H1 (cell line): ENCODE data around the gene SLC5A2. TPM values are rescaled to one million over a fixed set of nuclear protein-coding genes. Genes with fewer than 3 reads are reported as not detected.

Source experiments
- CTCF ChIA-PET: fragments of 300-600 bp; sonication (Branson Sonifier 250); formaldehyde crosslinking; loops from one replicate; lab custom pipeline; 2021; ENCODE audit not compliant: partially characterized antibody; lab: Charles Lee
- POLR2A ChIA-PET: fragments of 300-600 bp; sonication (Branson Sonifier 250); formaldehyde crosslinking; loops from one replicate; lab custom pipeline; 2021; ENCODE audit warnings: inconsistent platforms; ENCODE audit not compliant: partially characterized antibody; lab: Charles Lee
- DNase-seq, 2 experiments: peaks; one replicate each; pipeline versions ENCODE4 v3.0.0 to v3.0.0-alpha.2; 2010 to 2022; ENCODE audit warnings: low spot score in 2 of 2, low read depth in 1 of 2, mixed read lengths in 1 of 2
- FAIRE-seq: peaks from 2 replicates; lab custom pipeline; 2011; peaks lifted over from hg19 to GRCh38; lab: Jason Lieb, UNC
- H2AFZ ChIP-seq: 2 replicates; pipeline ENCODE4 v1.8.1; 2012; ENCODE audit warnings: low read length, inconsistent platforms
- H2AK5ac ChIP-seq: 2 replicates; pipeline ENCODE4 v1.6.1; 2013; ENCODE audit warnings: low read depth, low read length
- H2BK120ac ChIP-seq: replicated peaks from 2 replicates; pipeline ENCODE3; 2013; ENCODE audit warnings: low read depth, low read length, inconsistent platforms
- H2BK12ac ChIP-seq: 2 replicates; pipeline ENCODE4 v1.6.1; 2013; ENCODE audit warnings: low read depth, low read length
- H2BK15ac ChIP-seq: 2 replicates; pipeline ENCODE4 v1.6.1; 2013; ENCODE audit warnings: low read length
- H2BK20ac ChIP-seq: 2 replicates; pipeline ENCODE4 v1.6.1; 2013; ENCODE audit warnings: low read length
- H2BK5ac ChIP-seq: 2 replicates; pipeline ENCODE4 v1.6.1; 2013; ENCODE audit warnings: low read depth, low read length
- H3K14ac ChIP-seq: 2 replicates; pipeline ENCODE4 v1.6.1; 2013; ENCODE audit warnings: inconsistent platforms; ENCODE audit not compliant: insufficient read length
- H3K18ac ChIP-seq: 2 replicates; pipeline ENCODE4 v1.6.1; 2013; ENCODE audit warnings: low read length; ENCODE audit errors: extremely low read depth
- H3K23ac ChIP-seq: 2 replicates; pipeline ENCODE4 v1.6.1; 2013; ENCODE audit warnings: inconsistent platforms; ENCODE audit not compliant: insufficient read length
- H3K23me2 ChIP-seq: 2 replicates; pipeline ENCODE4 v1.6.1; 2013; ENCODE audit warnings: low read depth, low read length
- H3K27ac ChIP-seq: 2 replicates; pipeline ENCODE4 v1.6.1; 2011; ENCODE audit warnings: low read depth, low read length, inconsistent platforms
- H3K27me3 ChIP-seq, 4 experiments: replicated peaks in 1 of 4; 1 replicate in 1 of 4; 2 replicates in 3 of 4; pipeline versions ENCODE4 v1.6.1 to v1.8.1; 2011 to 2013; ENCODE audit warnings: low read length in 3 of 4, mild to moderate bottlenecking in 3 of 4, inconsistent platforms in 2 of 4, mixed read lengths in 2 of 4, moderate library complexity in 1 of 4; ENCODE audit not compliant: control insufficient read depth in 3 of 4, insufficient read depth in 3 of 4; ENCODE audit errors: extremely low read depth in 1 of 4
- H3K36me3 ChIP-seq, 4 experiments: 2 replicates each; pipeline versions ENCODE4 v1.6.1 to v1.8.1; 2011 to 2013; ENCODE audit warnings: mild to moderate bottlenecking in 4 of 4, low read length in 3 of 4, moderate library complexity in 2 of 4, control low read depth in 1 of 4, inconsistent platforms in 1 of 4; ENCODE audit not compliant: insufficient read depth in 4 of 4, control insufficient read depth in 2 of 4
- H3K4ac ChIP-seq: replicated peaks from 2 replicates; pipeline ENCODE3; 2013; ENCODE audit warnings: low read length, low read depth, mixed read lengths, inconsistent platforms; ENCODE audit not compliant: insufficient read length
- H3K4me1 ChIP-seq, 4 experiments: replicated peaks in 1 of 4; 1 replicate in 1 of 4; 2 replicates in 3 of 4; pipeline versions ENCODE4 v1.6.1 to v1.8.1; 2011 to 2013; ENCODE audit warnings: low read length in 3 of 4, inconsistent platforms in 2 of 4, mixed read lengths in 1 of 4; ENCODE audit not compliant: insufficient read depth in 4 of 4, control insufficient read depth in 3 of 4
- H3K4me2 ChIP-seq, 2 experiments: 2 replicates each; pipeline versions ENCODE4 v1.6.1 to v1.8.1; 2011 to 2013; ENCODE audit warnings: low read depth in 2 of 2, low read length in 2 of 2, control low read depth in 1 of 2, inconsistent platforms in 1 of 2, mild to moderate bottlenecking in 1 of 2; ENCODE audit not compliant: insufficient read depth in 1 of 2
- H3K4me3 ChIP-seq, 4 experiments: fragments of 200-600, 300-600 bp in 1 of 4; sonication (generic), shearing (Covaris generic), sonication (Bioruptor Twin) in 1 of 4; 2 replicates each; pipeline versions ENCODE4 v1.5.1 to v1.8.1; 2011 to 2016; ENCODE audit warnings: low read length in 4 of 4, low read depth in 3 of 4, control low read depth in 2 of 4, inconsistent platforms in 2 of 4, mild to moderate bottlenecking in 2 of 4, mixed read lengths in 1 of 4, moderate library complexity in 1 of 4; ENCODE audit not compliant: insufficient read depth in 2 of 4; ENCODE audit errors: extremely low read depth in 1 of 4
- H3K56ac ChIP-seq: replicated peaks from 2 replicates; pipeline ENCODE3; 2013; ENCODE audit warnings: low read depth, mild to moderate bottlenecking, mixed read lengths, low read length, inconsistent platforms; ENCODE audit not compliant: insufficient read length
- H3K79me1 ChIP-seq: 2 replicates; pipeline ENCODE4 v1.6.1; 2013; ENCODE audit warnings: low read depth, low read length, control low read depth
- H3K79me2 ChIP-seq, 2 experiments: 2 replicates each; pipeline versions ENCODE4 v1.6.1 to v1.8.1; 2012 to 2013; ENCODE audit warnings: low read length in 2 of 2, mild to moderate bottlenecking in 2 of 2, inconsistent platforms in 1 of 2; ENCODE audit not compliant: insufficient read depth in 2 of 2, control insufficient read depth in 1 of 2
- H3K9ac ChIP-seq, 4 experiments: replicated peaks in 1 of 4; 1 replicate in 1 of 4; 2 replicates in 3 of 4; pipeline versions ENCODE4 v1.6.1 to v1.8.1; 2011 to 2013; ENCODE audit warnings: low read depth in 3 of 4, low read length in 3 of 4, control low read depth in 2 of 4, mild to moderate bottlenecking in 2 of 4, moderate library complexity in 2 of 4, inconsistent platforms in 1 of 4; ENCODE audit errors: extremely low read depth in 1 of 4
- H3K9me3 ChIP-seq, 2 experiments: 2 replicates each; pipeline versions ENCODE4 v1.6.1 to v1.8.1; 2012 to 2013; ENCODE audit warnings: mild to moderate bottlenecking in 2 of 2, moderate library complexity in 2 of 2, control low read depth in 1 of 2, inconsistent platforms in 1 of 2, low read depth in 1 of 2, low read length in 1 of 2, mixed read lengths in 1 of 2; ENCODE audit not compliant: insufficient read depth in 2 of 2
- H4K20me1 ChIP-seq, 2 experiments: replicated peaks in 1 of 2; 2 replicates each; pipeline versions ENCODE3 to v1.8.1; 2011 to 2013; ENCODE audit warnings: inconsistent platforms in 2 of 2, low read length in 2 of 2, mild to moderate bottlenecking in 1 of 2; ENCODE audit not compliant: insufficient read depth in 2 of 2, control insufficient read depth in 1 of 2
- H4K5ac ChIP-seq: 2 replicates; pipeline ENCODE4 v1.6.1; 2013; ENCODE audit warnings: low read length, low read depth, mixed read lengths, inconsistent platforms; ENCODE audit not compliant: insufficient read length
- H4K8ac ChIP-seq: 2 replicates; pipeline ENCODE4 v1.8.0; 2013; ENCODE audit warnings: mild to moderate bottlenecking, moderate library complexity, low read length, inconsistent platforms; ENCODE audit not compliant: insufficient read depth; ENCODE audit errors: extremely low read depth
- H4K91ac ChIP-seq: replicated peaks from 2 replicates; pipeline ENCODE3; 2013; ENCODE audit warnings: low read length, mixed read lengths, inconsistent platforms; ENCODE audit not compliant: insufficient read length
- CHD2 ChIP-seq: IDR thresholded peaks from 2 replicates; pipeline ENCODE4 v1.6.1; 2012; ENCODE audit warnings: low read length, improper control_type of control experiment
- FOSL1 ChIP-seq: IDR thresholded peaks from 2 replicates; pipeline ENCODE4 v1.6.1; 2011; ENCODE audit warnings: mild to moderate bottlenecking, low read depth, low read length, moderate library complexity; ENCODE audit not compliant: insufficient read depth
- KDM1A ChIP-seq: fragments of 200-600, 300-600 bp; sonication (generic); IDR thresholded peaks from 2 replicates; pipeline ENCODE4 v1.7.1; 2016; ENCODE audit warnings: mild to moderate bottlenecking, low read length, borderline replicate concordance
- KDM5A ChIP-seq: fragments of 200-600 bp; IDR thresholded peaks from 2 replicates; pipeline ENCODE4 v1.7.1; 2012; ENCODE audit warnings: mild to moderate bottlenecking, low read length, inconsistent platforms, mixed read lengths
- MAFK ChIP-seq: IDR thresholded peaks from 2 replicates; pipeline ENCODE4 v1.6.1; 2012; ENCODE audit warnings: low read depth, mild to moderate bottlenecking, improper control_type of control experiment, low read length
- RFX5 ChIP-seq: IDR thresholded peaks from 2 replicates; pipeline ENCODE4 v1.6.1; 2011; ENCODE audit warnings: low read depth, low read length, improper control_type of control experiment, borderline replicate concordance
- SIX5 ChIP-seq: IDR thresholded peaks from 2 replicates; pipeline ENCODE4 v1.6.1; 2011; ENCODE audit warnings: mild to moderate bottlenecking, low read depth, low read length
- ZNF274 ChIP-seq: IDR thresholded peaks from 2 replicates; pipeline ENCODE4 v1.7.0; 2012; ENCODE audit warnings: low read length, borderline replicate concordance; ENCODE audit errors: extremely low read depth
- WGBS, 2 experiments: shearing (Covaris generic) in 1 of 2; methylation state at CpG; one replicate each; pipeline versions ENCODE4 v1.1.6 to v1.1.7; 2013 to 2015; ENCODE audit warnings: low lambda C conversion rate in 2 of 2, mixed read lengths in 2 of 2, inconsistent platforms in 1 of 2, low coverage in 1 of 2, missing lambda C conversion rate in 1 of 2; ENCODE audit not compliant: insufficient replicate concordance in 2 of 2, insufficient coverage in 1 of 2, insufficient read length in 1 of 2; ENCODE audit errors: extremely low coverage in 1 of 2, missing lambda C conversion rate in 1 of 2; 5-methylcytosine and 5-hydroxymethylcytosine counted together
- polyA plus RNA-seq, 7 experiments: library from polyadenylated mRNA; depleted of rRNA in 3 of 7; stranded (reverse) in 5 of 7; unstranded in 2 of 7; fragments of >200 nt in 5 of 7; fragments of 200-250 nt in 2 of 7; gene quantifications; 1 replicate in 5 of 7; 2 replicates in 1 of 7; 4 replicates in 1 of 7; pipeline versions ENCODE4 v1.2.1 to v1.2.3, GENCODE V29; 2011 to 2013; ENCODE audit warnings: missing spikeins in 2 of 7, mixed read lengths in 2 of 7
- total RNA-seq: library from RNA; stranded (reverse); fragmentation: NEBNext Ultra II Directional; extraction: Animal tissue kit (Norgen Biotek cat#: 25700); gene quantifications from 2 replicates; pipeline ENCODE4 v1.2.1, GENCODE V29; 2021
- TF ChIP-seq, protein P1 (sequence below): IDR thresholded peaks from 2 replicates; pipeline ENCODE4 v1.6.1; 2011; ENCODE audit warnings: low read depth, mild to moderate bottlenecking, low read length; ENCODE audit not compliant: insufficient read depth

The SLC5A2 gene
- total and polyA plus RNA-seq, 2 of the 8 experiments (the other 6 are each of a cell fraction or from before 2014, with no cell fraction given): 0.56 to 4.4 TPM

DNA sequence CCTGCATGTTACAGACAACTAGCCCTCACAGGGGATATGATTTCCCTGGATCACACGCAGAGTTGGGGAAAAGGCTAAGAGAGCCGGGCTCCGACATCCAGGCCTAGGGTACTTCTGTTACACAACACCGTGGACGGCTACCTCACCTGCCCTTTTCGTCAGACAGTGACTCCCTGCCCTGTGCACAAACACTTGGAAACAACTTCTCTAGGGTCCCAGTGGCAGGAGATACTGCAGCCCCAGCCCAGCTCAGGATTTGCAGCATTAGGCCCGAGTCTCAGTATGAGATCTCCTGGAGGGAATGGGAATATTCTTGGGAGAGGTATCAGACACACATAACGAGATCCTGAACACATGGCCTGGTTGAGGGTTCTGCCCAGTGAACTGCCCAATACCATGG is 17.0 kb downstream of the SLC5A2 start:
- Histone ChIP-seq H3K14ac (no peak overlapping the region), H4K20me1 (no peaks in the 10 kb centered on the region), H2BK15ac (0 out of 2 replicates have a peak overlapping the region, but pooled peaks have one; percentile 8), H4K8ac (no peak overlapping the region), H3K18ac (no peak overlapping the region), H3K27me3 (no peaks in the 10 kb centered on the region), H2BK5ac (no peak overlapping the region), H2AK5ac (no peak overlapping the region), H3K36me3 (peaks cover 0 to 3% (median under 1%) of the 10 kb centered on the region in 4 experiments; a peak in 1 of 8 replicates), H3K9me3 (no peaks in the 10 kb centered on the region), H4K91ac (no peak overlapping the region), H3K9ac (no peak overlapping the region), H2AFZ (no peak overlapping the region), H3K4me3 (no peak overlapping the region), H2BK20ac (no peak overlapping the region), H2BK120ac (no peak overlapping the region), H3K4me1 (peaks cover 2 to 10% (median 5%) of the 10 kb centered on the region in 4 experiments), H3K23ac (no peak overlapping the region), H2BK12ac (no peak overlapping the region), H4K5ac (no peak overlapping the region), H3K4ac (no peak overlapping the region), H3K27ac (no peak overlapping the region), H3K56ac (no peak overlapping the region), H3K23me2 (no peaks in the 10 kb centered on the region), H3K79me2 (no peaks in the 10 kb centered on the region), H3K79me1 (no peaks in the 10 kb centered on the region), H3K4me2 (no peak overlapping the region)
- WGBS, 2 experiments: 95% methylated on average over 8 of the region's 8 CpGs; no CpG with 5 or more reads in 1 of the 2 experiments
- CTCF ChIA-PET: interaction anchor here (1.7 kb wide), 3 partner anchors 10 to 212 kb away, joined by 4 to 7 read pairs (median 7); no protein-coding TSS in a partner anchor
- POLR2A ChIA-PET: interaction anchor here (10.6 kb wide), 1 partner anchor 11 kb away, joined by 69 read pairs; no protein-coding TSS in a partner anchor
- DNase-seq: no peak
- no peak for FAIRE-seq
- TF ChIP-seq ZNF274 (no peak), SIX5 (no peak), MAFK (no peak), FOSL1 (no peak), KDM5A (no peak), KDM1A (no peak), CHD2 (no peak), RFX5 (no peak)
- TF ChIP-seq, protein P1, sequence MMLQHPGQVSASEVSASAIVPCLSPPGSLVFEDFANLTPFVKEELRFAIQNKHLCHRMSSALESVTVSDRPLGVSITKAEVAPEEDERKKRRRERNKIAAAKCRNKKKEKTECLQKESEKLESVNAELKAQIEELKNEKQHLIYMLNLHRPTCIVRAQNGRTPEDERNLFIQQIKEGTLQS: no peak
